PFSK-1 (cell line): Measurements from ENCODE around the gene WASL.

ENCODE experiments used
- FOXP2 ChIP-seq: optimal IDR thresholded peaks from 2 replicates; pipeline ENCODE3; 2011; ENCODE audit warnings: borderline replicate concordance, control low read depth, inconsistent platforms; ENCODE audit not compliant: insufficient read depth; ENCODE audit errors: extremely low read length, extremely low read depth
- POLR2AphosphoS5 ChIP-seq: IDR thresholded peaks from 2 replicates; pipeline ENCODE4 v1.6.1; 2012; ENCODE audit warnings: low read depth, mild to moderate bottlenecking, control low read depth, low read length, moderate library complexity
- SIN3A ChIP-seq: IDR thresholded peaks from 2 replicates; pipeline ENCODE4 v1.6.1; 2012; ENCODE audit warnings: mild to moderate bottlenecking, low read length, moderate library complexity, borderline replicate concordance; ENCODE audit not compliant: insufficient read depth
- TAF1 ChIP-seq: IDR thresholded peaks from 2 replicates; pipeline ENCODE4 v1.6.1; 2012; ENCODE audit warnings: low read length, control low read depth, borderline replicate concordance; ENCODE audit not compliant: insufficient read depth
- TF ChIP-seq, protein P1 (sequence below), 2 experiments: IDR thresholded peaks; 2 replicates each; pipeline versions ENCODE4 v1.6.1 to v1.8.0; 2011 to 2012; ENCODE audit warnings: low read depth in 2 of 2, low read length in 2 of 2, control low read depth in 1 of 2, inconsistent platforms in 1 of 2, mild to moderate bottlenecking in 1 of 2, moderate library complexity in 1 of 2; ENCODE audit not compliant: insufficient read depth in 1 of 2

WASL gene

DNA sequence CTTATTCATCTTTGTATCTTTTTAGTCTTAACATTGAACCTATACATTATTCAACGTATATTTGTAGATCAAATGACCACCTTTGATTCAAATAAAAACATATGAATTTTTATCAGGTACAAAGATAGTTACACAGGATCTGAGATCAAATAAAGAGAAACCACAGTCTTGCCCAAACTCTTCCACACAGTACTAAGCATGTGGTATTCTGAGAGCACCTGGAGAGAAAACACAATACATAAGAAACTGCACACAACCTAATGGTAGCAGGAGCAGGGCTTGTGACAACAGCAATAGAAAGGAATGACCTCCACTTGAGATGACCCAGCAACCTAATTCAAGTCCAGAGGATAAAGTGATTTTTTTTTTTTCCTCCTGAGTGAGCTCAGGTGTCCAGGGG is 6.5 kb upstream of the WASL start:
- TF ChIP-seq FOXP2: no peak

DNA sequence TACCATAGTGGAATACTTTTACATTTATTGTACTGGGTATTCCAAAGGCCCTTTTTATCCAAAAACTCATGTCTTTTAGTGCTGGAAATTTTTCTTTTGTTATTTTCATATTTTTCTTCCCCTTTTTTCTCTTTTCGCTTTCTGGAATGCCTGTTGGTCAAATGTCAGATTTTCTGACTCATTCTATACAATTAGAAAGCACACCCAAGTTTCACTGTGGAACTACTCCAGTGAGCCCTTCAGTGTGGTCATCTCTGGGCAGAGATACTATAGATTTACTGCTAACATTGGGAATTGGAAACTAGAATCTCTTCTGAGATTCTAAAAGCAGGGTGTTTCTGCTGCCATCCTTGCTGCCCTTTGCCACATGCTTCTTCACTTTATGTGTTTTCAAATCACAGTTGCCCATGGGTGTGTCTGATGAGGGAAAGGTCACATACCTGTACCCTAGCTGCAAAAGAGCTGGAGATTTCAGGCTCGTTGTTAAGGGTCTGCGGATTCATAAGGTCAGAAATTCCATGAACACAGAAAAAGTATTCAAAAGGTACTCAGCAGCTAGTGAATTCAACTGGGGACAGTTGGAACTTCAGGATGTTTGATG is 5.6 kb upstream of the WASL start:
- TF ChIP-seq FOXP2: no peak
- TF ChIP-seq TAF1: no peak
- TF ChIP-seq SIN3A: no peak
- TF ChIP-seq, protein P1, sequence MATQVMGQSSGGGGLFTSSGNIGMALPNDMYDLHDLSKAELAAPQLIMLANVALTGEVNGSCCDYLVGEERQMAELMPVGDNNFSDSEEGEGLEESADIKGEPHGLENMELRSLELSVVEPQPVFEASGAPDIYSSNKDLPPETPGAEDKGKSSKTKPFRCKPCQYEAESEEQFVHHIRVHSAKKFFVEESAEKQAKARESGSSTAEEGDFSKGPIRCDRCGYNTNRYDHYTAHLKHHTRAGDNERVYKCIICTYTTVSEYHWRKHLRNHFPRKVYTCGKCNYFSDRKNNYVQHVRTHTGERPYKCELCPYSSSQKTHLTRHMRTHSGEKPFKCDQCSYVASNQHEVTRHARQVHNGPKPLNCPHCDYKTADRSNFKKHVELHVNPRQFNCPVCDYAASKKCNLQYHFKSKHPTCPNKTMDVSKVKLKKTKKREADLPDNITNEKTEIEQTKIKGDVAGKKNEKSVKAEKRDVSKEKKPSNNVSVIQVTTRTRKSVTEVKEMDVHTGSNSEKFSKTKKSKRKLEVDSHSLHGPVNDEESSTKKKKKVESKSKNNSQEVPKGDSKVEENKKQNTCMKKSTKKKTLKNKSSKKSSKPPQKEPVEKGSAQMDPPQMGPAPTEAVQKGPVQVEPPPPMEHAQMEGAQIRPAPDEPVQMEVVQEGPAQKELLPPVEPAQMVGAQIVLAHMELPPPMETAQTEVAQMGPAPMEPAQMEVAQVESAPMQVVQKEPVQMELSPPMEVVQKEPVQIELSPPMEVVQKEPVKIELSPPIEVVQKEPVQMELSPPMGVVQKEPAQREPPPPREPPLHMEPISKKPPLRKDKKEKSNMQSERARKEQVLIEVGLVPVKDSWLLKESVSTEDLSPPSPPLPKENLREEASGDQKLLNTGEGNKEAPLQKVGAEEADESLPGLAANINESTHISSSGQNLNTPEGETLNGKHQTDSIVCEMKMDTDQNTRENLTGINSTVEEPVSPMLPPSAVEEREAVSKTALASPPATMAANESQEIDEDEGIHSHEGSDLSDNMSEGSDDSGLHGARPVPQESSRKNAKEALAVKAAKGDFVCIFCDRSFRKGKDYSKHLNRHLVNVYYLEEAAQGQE (IDR thresholded peaks at IDR 0.05; ENCODE audit: insufficient read depth in 1 of 2, low read depth in 2 of 2, low read length in 2 of 2): no peak
- TF ChIP-seq POLR2AphosphoS5: no peak

DNA sequence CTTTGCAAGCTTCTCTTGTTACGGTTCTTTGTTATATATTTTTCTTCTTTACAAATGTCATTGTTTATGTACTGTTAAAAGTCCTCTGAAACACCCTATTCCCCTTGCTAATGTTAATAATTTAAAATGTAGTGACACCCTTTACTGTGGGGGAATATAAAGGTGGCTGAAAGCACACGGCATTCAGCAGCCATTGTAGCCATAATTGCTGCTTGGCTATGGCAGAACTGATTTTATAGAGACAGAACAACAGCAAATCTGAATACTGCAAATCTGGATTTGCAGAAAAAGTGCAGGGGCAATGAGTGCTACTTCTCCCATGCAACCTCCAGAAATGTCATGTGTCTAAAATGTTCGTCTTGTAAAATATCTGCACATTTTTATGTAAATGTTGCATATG is 3.7 kb upstream of the WASL start:
- TF ChIP-seq, protein P1 (IDR thresholded peaks at IDR 0.05; ENCODE audit: insufficient read depth in 1 of 2, low read depth in 2 of 2, low read length in 2 of 2): no peak
- TF ChIP-seq FOXP2 (no peak), POLR2AphosphoS5 (no peak), TAF1 (no peak), SIN3A (no peak)

DNA sequence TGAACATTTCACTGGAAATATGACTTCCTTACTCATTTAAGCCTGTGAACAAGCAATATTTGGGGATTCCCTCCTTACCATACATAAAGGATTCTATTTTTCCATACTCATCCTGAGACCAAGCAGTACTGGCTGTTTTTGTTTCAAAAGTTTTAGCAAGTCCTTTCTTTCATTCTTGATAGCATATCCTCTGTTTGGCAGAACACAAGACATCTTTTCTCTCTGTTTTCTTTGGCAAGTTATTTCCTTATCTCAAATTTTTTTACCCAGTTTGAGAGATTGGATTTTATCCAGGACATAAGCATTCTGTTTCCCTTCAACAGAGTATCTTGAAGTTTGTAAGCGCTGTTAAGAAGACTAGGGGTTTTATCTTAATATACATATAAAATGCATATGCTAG is 3.0 kb upstream of the WASL start:
- no peak for TF ChIP-seq SIN3A
- no peak for TF ChIP-seq TAF1
- no peak for TF ChIP-seq FOXP2
- no peak for TF ChIP-seq POLR2AphosphoS5
- TF ChIP-seq, protein P1 (IDR thresholded peaks at IDR 0.05; ENCODE audit: insufficient read depth in 1 of 2, low read depth in 2 of 2, low read length in 2 of 2): no peak

DNA sequence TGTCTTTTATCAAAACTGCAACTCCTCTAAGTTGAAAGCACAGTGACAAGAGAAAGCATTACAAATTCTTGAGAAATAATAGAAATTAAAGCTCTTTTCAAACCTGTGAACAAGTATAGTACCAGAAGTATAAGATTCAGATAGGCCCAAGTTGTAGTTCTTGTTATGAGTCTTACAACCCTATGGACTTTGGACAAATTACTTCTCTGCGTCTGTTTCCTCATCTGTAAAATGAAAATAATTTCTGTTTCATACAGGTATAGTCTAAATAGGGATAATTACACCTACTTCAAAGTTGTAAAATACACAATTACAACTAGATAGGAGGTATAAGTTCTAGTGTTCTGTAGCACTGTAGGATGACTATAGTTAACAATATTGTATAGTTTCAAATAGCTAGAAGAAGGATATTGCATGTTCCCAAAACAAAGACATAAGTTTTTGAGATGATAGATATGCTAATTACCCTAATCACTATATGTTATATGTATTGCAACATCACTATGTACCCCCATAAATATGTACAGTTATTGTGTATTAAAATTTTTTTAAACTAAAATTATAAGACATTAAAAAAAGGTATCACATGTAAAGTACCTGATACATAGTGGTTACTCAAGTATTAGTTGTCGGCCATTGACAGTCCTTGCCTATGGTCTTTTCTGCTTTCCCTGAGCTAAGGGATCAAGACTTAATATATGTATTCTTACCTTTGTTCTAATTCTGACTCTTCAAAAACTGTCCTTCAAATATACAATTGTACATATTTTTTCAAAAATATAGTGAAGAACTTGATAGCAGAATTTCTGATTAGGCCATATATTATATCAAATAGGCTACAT is 1.8 kb upstream of the WASL start:
- TF ChIP-seq, protein P1 (IDR thresholded peaks at IDR 0.05; ENCODE audit: insufficient read depth in 1 of 2, low read depth in 2 of 2, low read length in 2 of 2): no peak
- TF ChIP-seq FOXP2 (no peak), SIN3A (no peak), POLR2AphosphoS5 (no peak), TAF1 (no peak)
